ENCODE measurements around the gene CPXM1. TPM values are rescaled to one million over a fixed set of nuclear protein-coding genes. Genes with fewer than 3 reads are reported as not detected.

The CPXM1 gene
- total and polyA plus RNA-seq, 9 of the 15 experiments (the other 6 are each of a cell fraction or from before 2014, with no cell fraction given), result 0.04 to 1.1 (median 0.37) TPM; not detected in 2

DNA sequence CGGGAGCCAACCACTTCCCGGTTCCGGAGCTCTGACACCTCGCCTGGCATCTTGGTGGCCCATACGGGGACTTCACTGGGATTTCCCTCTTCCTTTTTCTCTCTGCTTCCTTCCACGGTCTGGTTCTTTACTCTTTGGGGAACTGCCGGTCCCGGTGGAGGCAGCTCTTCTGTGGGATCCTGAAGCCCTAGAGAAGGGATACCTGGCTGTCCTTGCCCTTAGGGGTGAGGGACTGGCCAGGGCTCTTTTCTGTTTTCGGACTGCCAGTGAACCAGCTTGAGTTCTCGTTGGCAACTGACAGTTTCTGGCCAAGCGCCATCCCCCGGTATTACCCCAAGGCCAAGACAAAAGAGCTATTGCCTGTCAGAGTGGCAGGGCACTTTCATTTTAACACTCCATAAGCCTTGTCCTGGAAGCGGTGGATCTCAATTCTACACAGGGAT lies 880 bp upstream of the CPXM1 start:
- BruUV-seq (replicated peaks), result no TSS peak
- H3K4me3 ChIP-seq, result no peak overlapping the region
- H3K27me3 ChIP-seq (ENCODE audit: control insufficient read depth in 2 of 2, insufficient read depth in 2 of 2, low read length in 2 of 2), result peaks cover 0 to 40% of the 10 kb centered on the region in 2 experiments; a peak in 2 of 5 replicates
- ChIA-PET CTCF (ENCODE audit: low intra/inter-chr PET ratio) (no interaction called here), POLR2A (no interaction called here)
- ATAC-seq, result no peak
- in situ Hi-C loops (cut with MboI) (no loop called here), intact Hi-C loops (cut with micrococcal nuclease) (no loop called here)
- no peak overlapping the region for H3K9ac ChIP-seq (ENCODE audit: insufficient read depth in 1 of 2, low read depth in 2 of 2, low read length in 2 of 2)
- no peaks in the 10 kb centered on the region for H3K9me1 ChIP-seq (ENCODE audit: control insufficient read depth, insufficient read depth, low read length)
- no peaks in the 10 kb centered on the region for H3K9me3 ChIP-seq (replicated peaks; ENCODE audit: control insufficient read depth, insufficient read depth, low read depth, low read length)
- H3K4me1 ChIP-seq (replicated peaks in 1 of 2; ENCODE audit: control insufficient read depth in 2 of 2, insufficient read depth in 2 of 2, low read length in 2 of 2), result peaks cover 4 to 45% of the 10 kb centered on the region in 2 experiments; a peak in 4 of 5 replicates
- H3K4me2 ChIP-seq (ENCODE audit: insufficient read depth, low read length), result peak overlapping the region; percentile 55
- no peaks in the 10 kb centered on the region for H3K79me2 ChIP-seq (ENCODE audit: control insufficient read depth, insufficient read depth, low read length)
- 0 out of 2 replicates have a peak, but pooled peaks cover 3% of the 10 kb centered on the region for H4K20me1 ChIP-seq (replicated peaks; ENCODE audit: control insufficient read depth, insufficient read depth, low read length)
- no peaks in the 10 kb centered on the region for H3K36me3 ChIP-seq (ENCODE audit: control insufficient read depth, insufficient read depth, low read length)
- no peak for DNase-seq (ENCODE audit: extremely low read depth in 1 of 4, low spot score in 3 of 4)
- TF ChIP-seq ZNF589 (CRISPR knock-in tag; IDR thresholded peaks at IDR 0.05; ENCODE audit: low read depth) (no peak), EGR1 (conservative IDR thresholded peaks at IDR 0.05) (no peak), NFIC (IDR thresholded peaks at IDR 0.05) (0 out of 2 replicates have a peak, but pooled peaks have one; percentile 8), MYBL2 (IDR thresholded peaks at IDR 0.05; ENCODE audit: low read depth) (no peak), MYBL2 (CRISPR knock-in tag; IDR thresholded peaks at IDR 0.05; ENCODE audit: borderline replicate concordance) (no peak)
- TF ChIP-seq, protein P1, sequence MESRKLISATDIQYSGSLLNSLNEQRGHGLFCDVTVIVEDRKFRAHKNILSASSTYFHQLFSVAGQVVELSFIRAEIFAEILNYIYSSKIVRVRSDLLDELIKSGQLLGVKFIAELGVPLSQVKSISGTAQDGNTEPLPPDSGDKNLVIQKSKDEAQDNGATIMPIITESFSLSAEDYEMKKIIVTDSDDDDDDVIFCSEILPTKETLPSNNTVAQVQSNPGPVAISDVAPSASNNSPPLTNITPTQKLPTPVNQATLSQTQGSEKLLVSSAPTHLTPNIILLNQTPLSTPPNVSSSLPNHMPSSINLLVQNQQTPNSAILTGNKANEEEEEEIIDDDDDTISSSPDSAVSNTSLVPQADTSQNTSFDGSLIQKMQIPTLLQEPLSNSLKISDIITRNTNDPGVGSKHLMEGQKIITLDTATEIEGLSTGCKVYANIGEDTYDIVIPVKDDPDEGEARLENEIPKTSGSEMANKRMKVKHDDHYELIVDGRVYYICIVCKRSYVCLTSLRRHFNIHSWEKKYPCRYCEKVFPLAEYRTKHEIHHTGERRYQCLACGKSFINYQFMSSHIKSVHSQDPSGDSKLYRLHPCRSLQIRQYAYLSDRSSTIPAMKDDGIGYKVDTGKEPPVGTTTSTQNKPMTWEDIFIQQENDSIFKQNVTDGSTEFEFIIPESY (CRISPR knock-in tag; IDR thresholded peaks at IDR 0.05), result no peak
- FAIRE-seq, result no peak
- H3K27ac ChIP-seq (ENCODE audit: extremely low read depth, low read depth, low read length), result no peak overlapping the region
- 30% methylated on average over 11 of the region's 13 CpGs for WGBS (ENCODE audit: insufficient coverage, low coverage, missing lambda C conversion rate)
- peak overlapping the region; percentile 83 for H2AFZ ChIP-seq (ENCODE audit: low read depth, low read length)

Data from K562 (cell line).